ENCODE data around the gene DAPK1. TPM values are rescaled to one million over a fixed set of nuclear protein-coding genes. Genes with fewer than 3 reads are reported as not detected.

DAPK1 gene
- polyA plus RNA-seq, 4 donors, result 38.3 to 82.6 (median 72.5) TPM

DNA sequence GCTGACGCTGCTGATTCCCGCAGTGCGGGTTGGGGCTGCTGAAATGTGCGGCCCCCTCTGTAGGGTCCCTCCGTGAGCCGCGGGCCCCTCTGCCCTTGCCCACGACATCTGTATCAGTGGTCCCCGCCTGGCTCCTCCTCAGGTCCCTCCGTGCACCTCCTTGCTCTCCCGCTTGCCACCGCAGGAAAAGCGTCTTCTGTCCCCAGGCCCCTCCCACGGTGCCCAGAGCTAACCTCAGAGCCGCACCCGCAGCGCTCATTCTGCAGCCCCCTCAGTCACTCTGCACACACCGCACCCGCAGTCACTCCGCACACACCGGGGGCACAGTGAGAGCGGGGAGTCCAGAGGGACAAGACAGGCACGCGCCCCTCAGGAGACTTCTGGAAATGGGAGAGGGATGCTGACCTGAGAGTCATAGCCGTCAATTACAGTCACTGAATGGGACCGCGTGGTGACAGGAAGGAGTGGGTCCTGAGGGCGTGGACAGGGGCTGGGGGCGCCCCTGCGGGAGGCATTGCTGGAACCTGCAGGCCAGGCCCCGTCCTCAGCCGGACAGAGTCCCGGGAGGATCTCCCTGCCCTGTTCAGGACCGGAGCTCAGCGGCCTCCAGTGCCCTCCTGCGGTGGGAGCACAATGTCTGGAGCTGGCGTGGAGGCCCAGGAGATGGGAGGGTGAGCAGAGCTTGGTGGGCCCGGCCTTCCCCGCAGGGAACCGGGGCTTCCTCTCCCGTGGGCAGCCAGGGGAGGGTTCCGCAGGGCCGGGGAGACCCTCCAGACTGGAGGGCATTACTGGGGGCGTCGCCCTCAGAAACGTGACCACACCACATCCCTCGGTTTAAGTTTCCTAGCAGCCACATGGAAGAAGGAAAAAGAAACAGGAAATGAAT is 162.1 kb downstream of the DAPK1 start:
- no peak for DNase-seq (ENCODE audit: low read depth in 4 of 4, low spot score in 3 of 4)

DNA sequence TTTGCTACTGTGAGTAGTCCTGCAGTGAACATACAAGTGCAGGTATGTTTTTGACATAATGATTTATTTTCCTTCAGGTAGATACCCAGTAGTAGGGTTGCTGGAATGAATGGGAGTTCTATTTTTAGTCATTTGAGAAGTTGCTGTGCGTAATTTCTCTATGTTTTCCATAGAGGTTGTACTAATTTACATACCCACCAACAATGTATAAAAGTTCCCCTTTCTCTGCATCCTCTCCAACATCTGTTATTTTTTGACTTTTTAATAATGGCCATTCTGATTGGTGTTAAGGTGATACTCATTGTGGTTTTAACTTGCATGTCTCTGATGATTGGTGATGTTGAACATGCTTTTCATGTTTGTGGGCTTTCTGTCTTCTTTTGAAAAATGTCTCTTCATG is 163.6 kb downstream of the DAPK1 start:
- no peak for DNase-seq (ENCODE audit: low read depth in 4 of 4, low spot score in 3 of 4)

DNA sequence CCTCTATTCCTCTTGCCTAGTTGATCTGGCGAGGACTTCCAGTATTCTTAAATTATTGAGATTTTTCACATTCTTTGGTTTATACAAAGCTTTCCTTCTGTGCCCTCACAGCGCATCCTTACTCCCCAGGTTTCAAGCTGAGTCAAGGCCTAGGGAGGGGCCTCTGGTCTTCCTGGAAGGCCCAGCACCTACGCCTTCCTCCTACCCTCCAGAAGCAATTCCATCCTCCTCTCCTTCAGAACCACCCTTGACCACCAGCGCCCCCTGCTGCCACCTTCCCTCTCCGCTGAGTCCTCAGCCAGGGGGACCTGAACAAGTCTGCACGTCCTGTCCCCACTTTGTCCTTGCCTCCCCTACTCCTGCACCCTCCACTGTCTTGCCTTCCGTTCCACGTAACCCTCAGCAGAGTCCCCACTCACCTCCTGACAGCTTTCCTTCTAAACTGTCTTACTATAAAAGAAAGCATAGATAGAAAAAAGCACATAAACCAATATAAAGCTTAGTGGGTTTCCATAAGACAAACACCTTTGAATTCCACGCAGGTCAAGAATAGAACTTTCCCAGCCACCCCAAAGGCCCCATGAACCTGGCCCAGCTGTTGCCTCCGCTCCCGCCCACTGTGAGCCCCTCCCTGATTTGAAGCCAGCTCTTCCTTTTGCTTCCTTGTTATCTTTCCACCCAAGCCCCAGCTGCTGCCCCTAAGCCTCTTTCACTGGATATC is 165.3 kb downstream of the DAPK1 start:
- DNase-seq (ENCODE audit: low read depth in 4 of 4, low spot score in 3 of 4), result no peak

DNA sequence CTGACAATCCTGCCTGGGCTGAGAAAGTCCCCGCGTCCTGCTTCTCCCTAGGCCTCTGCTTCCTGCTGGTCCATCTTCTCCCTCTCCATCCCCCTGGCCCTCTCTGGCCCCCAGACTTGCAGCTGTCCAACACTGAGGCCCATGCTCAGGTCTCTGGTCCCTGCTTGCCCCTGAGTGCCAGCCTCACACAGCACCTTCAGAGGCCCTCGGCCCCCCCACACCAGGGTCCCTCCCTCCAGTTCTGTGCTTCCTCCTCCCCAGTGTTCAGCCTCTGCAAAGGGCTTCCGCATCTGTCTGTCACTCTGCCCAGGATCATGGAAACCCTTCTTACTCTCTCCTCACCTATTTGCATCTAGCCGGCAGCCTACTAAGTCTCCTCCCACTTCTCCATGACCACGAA is 165.9 kb downstream of the DAPK1 start:
- DNase-seq (ENCODE audit: low read depth in 4 of 4, low spot score in 3 of 4), result no peak

DNA sequence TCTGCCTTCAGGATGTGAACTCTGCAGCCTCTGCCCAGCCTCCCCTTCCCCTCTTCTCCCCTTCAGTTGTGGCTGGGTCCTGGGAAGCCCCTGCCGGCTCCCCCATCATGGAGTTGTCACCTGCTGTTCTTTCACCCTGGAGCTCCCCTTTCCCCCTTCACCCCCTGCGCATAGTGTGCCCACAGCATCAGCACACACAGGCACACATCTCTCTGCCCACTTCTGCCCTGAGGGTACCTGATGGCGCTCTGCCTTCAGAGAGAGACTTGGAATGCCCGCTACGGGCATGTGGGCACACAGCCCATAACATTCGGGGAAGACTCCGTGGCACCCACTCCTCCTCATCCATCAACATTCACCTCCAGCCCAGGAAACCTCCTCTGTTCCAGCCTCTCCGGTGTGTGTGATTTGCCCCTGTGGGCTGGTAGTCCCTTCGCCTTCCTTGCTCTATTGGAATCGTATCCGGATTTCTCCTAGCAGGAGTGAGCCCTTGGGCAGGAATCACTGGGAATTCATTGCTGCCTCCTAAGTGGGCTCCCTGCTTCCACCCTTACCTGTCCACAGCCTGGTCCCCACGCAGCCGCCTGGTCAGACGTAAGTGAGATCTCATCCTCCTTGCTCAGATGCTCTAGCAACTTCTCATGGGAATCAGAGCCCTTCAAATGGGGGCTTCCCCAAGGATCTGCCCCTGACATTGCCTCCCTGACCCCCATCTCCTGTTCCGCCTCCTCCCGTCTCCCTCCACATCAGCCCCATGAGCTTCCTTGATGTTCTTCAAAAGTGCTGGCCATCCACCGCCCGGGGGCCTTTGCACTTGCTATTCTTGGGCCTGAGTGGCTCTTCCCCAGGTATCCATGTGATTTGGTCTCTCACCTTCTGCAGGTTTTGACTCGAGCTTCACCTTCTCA is 166.7 kb downstream of the DAPK1 start:
- no peak for DNase-seq (ENCODE audit: low read depth in 4 of 4, low spot score in 3 of 4)

DNA sequence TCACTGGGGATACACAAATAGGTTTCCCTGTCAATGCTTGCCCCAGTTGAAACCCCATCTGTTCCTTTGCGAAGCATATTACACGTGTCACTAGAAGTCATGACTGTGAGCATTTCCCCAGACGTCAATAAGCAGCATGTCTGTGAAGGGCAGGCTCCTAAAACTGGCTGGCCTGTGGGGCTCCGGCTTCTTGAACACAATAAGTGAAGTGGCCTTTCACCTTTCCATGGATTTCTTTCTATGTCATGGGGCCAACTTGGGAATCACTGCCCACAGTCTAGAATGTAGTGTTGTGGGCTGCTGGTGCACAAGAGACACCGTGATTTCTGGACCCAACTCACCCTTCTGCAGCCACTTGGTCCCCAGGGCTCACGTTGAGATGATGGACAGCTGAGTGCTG is 167.8 kb downstream of the DAPK1 start:
- DNase-seq (ENCODE audit: low read depth in 4 of 4, low spot score in 3 of 4), result no peak

DNA sequence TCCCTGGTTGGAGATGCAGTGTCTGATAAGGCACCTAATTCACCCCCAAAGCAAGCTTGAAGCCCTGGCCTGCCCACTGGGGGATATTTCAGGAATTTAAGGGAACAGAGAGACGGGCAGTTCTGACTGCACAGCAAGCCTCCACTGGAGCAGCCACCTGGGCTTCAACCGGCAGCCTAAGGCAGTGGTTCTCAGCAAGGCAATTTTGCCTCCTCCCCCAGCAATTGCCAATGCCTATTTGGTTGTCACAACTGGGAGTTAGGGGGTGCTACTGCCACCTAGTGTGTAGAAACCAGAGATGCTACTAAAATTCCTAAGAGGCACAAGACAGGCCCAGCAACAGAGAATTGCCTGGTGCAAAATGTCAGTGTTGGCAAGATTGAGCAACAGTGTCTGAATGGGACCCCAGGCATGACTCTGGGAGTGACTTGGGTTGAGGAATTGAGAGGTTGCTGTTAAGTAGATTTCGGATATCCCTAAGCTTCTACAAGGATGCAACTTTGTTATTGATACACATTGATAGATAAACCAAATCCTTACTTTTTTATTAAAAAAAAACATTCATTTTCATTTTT is 169.6 kb downstream of the DAPK1 start:
- no peak for DNase-seq (ENCODE audit: low read depth in 4 of 4, low spot score in 3 of 4)

DNA sequence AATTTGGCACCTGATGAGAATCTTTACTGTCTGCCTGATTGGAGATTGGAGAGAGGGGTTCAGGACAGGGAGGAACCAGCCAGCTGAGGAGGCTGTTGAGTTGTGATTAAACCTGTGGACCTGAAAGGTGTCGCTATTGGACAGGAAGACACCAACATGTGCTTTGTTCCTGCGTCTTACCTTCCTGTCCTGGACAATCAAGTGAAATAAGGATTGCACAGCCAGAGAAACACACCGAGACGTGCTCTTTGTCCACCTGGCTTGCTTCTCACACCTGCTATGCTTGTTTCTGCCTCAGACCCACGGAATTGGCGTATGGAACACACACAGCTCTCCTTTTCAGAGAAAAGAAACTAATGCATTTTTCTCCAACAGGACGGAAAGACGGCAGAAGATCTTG is 170.6 kb downstream of the DAPK1 start:
- no peak for DNase-seq (ENCODE audit: low read depth in 4 of 4, low spot score in 3 of 4)

DNA sequence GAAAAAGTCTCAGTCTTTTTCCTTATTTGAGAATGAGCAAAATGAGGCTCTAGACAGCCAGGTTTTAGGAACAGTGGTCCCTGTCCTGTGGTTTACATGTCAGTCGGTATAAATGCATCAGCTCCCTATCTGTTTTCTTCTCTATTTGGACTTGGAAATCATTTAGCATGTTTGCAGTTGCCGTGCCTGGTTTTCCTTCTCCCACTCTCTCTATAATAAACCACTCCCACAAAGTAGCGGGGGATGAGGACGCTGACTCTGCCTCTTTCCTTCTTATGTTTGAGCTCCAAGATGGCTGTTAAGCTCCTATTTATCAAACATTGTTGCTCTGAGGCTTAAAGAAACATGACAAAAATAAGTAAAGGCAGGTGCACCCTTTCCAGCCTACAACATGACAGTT is 171.1 kb downstream of the DAPK1 start:
- no peak for DNase-seq (ENCODE audit: low read depth in 4 of 4, low spot score in 3 of 4)

DNA sequence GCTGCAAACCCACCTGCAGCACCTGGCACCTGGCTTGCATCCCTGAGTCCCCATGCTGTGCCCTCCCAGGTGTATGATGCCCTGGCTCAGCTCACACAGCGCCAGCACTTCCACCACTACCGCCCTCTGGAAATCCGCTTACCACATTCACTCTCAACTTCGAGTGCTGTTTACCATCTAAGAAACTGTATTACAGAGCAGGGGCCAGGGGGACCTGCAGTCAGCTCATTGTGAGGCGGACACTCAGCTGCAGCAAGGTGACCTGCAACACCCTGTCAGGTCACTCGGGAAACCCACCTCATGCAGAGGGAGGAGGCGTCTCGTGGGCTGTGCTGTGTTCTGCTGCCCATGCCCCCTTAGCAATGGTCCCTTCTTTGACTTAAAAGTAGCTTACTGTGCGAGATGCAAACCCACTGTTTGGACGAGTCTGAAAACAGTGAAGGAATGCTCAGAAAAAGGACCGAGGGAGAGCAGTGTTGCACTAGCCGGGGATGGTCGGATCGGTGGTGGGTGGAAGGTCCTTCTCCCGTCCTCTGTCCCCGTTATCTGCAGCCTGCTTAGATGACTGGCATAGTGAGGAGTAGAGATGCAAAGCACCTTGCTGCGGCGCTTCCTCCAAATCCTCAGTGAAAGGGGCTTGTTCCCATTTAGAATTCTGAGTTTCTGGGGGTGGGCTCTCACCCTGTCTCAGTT is 173.1 kb downstream of the DAPK1 start:
- DNase-seq (ENCODE audit: low read depth in 4 of 4, low spot score in 3 of 4), result no peak

DNA sequence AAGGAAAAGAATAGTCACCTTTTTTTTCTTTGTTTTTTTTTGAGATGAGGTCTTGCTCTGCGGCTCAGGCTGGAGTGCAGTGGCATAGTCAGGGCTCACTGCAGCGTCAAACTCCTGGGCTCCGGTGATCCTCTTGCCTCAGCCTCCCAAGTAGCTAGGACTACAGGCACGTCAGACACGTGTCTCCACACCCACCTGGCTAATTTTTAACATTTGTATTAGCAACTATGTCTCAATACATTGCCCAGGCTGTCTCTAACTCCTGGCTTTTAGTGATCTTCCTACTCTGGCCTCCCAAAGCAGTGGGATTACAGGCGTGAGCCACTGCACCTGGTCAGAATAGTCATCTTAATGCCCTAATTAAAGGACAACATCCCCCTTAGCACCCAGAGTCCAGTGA is 173.8 kb downstream of the DAPK1 start:
- no peak for DNase-seq (ENCODE audit: low read depth in 4 of 4, low spot score in 3 of 4)

DNA sequence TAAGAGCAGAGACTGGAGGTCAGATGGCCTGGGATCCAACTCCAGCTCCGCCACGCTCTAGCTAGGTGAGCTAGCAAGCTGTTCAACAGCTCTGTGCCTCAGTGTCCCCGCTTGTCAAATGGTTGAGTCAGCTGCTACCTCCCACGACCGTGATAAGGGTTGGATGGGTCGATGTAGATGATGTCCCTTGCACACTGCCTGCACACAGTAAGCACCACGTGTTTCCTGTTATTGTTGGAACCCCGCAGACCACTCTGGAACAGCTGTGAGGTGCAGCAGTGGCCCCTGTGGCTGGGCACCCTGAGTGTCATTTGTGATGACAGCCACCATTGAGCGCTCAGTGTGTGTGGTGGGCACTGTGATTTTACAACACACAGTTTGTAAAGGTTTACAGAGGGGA is 174.3 kb downstream of the DAPK1 start:
- no peak for DNase-seq (ENCODE audit: low read depth in 4 of 4, low spot score in 3 of 4)

DNA sequence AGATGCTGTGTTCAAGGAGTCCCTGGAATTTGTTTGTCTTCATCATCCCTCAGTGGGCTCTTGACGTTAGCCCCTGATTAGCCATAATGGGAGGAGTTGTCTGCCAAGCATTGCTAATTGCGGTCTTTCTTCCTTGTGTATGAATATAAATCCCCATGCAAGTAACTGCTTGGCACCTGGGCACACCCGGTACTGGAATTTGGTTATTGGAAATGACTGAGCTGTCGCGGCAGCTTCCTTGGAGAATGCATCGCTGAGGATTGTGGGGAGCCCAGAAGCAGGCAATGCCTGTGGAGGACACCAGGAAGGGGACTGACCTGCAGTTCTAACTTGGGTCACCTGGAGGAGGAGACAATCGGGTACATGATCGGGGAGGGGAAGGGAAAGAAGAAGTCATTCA is 174.9 kb downstream of the DAPK1 start:
- DNase-seq (ENCODE audit: low read depth in 4 of 4, low spot score in 3 of 4), result no peak

DNA sequence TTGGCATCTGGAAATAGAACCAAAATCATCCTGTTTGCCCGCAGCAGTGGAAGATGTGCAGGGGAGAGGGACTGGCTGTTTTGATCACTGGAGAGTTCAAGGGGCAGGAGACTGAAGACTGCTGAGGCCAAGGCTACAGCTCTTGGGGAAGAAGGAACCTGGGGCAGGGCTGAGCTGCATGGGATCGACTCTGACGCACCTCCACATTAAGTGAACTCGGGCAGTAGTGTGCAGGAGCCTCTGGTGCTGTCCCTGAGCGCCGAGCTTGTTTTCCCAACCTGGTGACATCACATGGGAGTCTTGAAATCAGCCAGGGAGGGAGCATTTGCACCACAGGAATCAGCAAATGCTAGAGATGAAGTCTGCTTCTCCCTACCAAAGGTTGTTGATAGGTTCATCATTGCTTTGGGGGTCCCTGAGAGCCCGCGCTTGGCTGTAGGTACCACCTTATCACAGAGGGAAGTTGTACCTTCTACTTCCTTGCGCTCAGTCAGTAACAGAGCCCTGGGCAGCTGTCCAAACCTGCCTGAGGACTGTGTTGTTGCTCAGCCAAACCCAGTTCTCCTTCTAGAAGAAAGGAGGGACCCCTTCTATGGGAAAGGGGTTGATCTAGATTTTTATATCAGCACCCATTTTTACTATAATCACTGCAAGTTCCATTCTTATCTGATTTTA is 175.9 kb downstream of the DAPK1 start:
- no peak for DNase-seq (ENCODE audit: low read depth in 4 of 4, low spot score in 3 of 4)

DNA sequence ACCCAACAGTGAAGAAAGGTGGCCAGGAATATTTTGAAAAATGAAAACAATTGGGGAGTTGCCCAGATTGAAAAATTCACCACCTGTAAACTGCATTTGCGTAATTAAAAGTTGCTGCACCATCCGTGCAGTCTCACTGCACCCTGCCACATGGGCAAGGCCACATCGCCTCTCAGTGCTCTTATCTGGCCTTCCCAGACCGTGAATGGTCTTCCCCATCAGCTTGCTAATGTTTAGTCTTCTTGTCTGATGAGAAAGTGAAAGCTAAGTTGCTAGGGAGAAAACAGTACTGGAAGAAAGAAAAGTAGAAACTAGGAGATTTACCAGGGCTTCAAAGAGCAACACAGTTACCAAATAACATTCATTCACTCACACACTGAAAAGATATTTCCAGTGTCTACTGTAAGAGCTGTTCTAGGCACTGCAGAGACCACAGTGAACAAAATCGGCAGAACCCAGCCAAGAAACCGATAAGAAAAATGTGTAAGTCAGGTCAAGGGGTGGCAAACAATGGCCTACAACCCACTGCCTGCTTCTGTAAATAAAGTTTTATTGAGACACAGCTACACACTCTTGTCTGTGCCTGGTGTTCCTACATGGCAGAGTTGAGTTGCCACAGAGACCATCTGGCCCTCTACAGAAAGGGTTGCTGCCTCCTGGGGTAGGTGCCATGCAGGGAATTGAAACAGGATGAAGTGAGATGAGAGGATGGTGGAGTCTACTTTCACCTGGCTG is 177.1 kb downstream of the DAPK1 start:
- DNase-seq (ENCODE audit: low read depth in 4 of 4, low spot score in 3 of 4), result no peak

DNA sequence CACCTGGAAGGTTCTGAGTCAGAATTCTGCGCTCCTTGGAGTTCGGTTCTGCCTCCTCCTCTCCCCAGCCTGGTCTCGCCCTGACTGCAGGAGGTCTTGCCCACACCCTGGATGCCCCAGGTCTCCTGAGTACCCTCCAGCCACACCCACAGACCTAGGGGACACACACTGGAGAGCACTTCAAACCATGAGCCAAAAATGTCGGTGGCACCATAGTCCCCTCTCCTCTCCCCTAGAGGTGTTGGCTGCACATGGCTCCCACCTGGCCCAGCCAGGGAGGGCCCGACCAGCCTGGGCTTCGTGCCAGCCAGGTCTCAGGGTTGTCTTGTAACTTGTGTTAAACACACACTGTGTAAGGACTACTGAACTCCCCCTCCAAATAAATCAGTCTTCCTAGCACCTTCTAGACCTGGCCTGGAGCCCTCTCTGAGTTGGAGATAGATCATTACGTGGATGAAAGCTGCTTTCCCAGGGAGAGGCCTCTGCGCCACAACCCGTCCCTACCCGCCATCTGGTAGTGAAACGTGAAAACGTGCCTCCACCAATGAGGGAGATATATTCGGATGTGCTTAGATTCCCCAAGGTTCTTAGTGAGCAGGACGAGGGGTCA is 178.3 kb downstream of the DAPK1 start:
- DNase-seq (ENCODE audit: low read depth in 4 of 4, low spot score in 3 of 4), result no peak

DNA sequence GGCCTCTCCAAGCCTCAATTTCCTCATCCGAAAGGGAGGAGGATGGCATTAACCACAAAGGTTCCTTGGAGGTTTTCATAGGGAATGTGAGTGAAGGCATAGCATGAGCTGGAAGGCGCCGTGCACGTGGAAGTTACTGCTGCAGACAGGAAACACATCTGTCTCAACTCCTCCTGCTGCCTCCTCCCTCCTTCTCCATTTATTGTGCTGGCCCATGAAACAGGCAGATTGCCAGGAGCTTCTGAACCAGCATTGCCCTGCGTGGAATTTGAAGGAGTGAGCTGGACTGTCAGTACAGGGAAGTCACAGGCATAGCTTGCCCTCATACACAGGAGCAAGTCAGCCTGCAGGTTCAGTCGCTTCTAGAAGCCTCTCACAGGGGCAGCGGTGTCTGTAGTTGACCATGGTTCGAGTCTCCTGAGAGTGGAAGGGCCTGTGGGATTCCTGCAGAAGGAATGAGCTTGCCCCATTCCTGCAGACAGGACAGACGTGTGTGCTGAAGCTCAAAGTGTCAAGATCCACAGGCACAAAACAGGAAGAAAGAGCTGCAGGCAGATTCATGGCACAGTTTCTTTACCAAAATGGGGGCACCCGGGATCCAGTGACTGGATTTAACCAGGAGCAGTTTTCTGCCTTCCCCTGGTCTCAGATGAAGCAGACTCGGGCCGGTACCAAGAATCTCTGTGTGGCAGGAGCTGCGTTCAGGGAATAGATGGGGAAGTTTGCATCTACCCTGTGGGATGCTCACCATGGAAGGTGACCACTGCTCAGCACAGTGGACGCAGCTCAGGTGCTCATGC is 179.5 kb downstream of the DAPK1 start:
- DNase-seq (ENCODE audit: low read depth in 4 of 4, low spot score in 3 of 4), result no peak
